GM12875 (cell line): ENCODE results near the gene MAPK10.

ENCODE experiments used
- H3K4me3 ChIP-seq: one replicate; pipeline ENCODE4 v1.5.1; 2011; ENCODE audit warnings: low read depth, low read length, control low read depth
- CTCF ChIP-seq: IDR thresholded peaks from 2 replicates; pipeline ENCODE4 v1.5.1; 2011; ENCODE audit warnings: low read depth, mild to moderate bottlenecking, control low read depth, inconsistent platforms, low read length, moderate library complexity, borderline replicate concordance; ENCODE audit not compliant: insufficient read depth

The MAPK10 gene

GRCh38 chr4:86283371-86283770 is 76.5 kb downstream of the MAPK10 start:
- no peak overlapping the region for H3K4me3 ChIP-seq
- no peak for TF ChIP-seq CTCF

- no peak overlapping the region for H3K4me3 ChIP-seq
- no peak for TF ChIP-seq CTCF
Measured at GRCh38 chr4:86280246-86280645, 79.6 kb downstream of the MAPK10 start.

- no peak overlapping the region for H3K4me3 ChIP-seq
- no peak for TF ChIP-seq CTCF
Measured at GRCh38 chr4:86279293-86279960, 80.4 kb downstream of the MAPK10 start.

- TF ChIP-seq CTCF = no peak
- H3K4me3 ChIP-seq = no peak overlapping the region
Measured at GRCh38 chr4:86278126-86278525, 81.7 kb downstream of the MAPK10 start.

GRCh38 chr4:86274642-86275041 is 85.2 kb downstream of the MAPK10 start:
- no peak for TF ChIP-seq CTCF
- H3K4me3 ChIP-seq = no peak overlapping the region

- TF ChIP-seq CTCF = no peak
Measured at GRCh38 chr4:86272669-86273068, 87.2 kb downstream of the MAPK10 start.

GRCh38 chr4:86271057-86271456 is 88.8 kb downstream of the MAPK10 start:
- no peak overlapping the region for H3K4me3 ChIP-seq
- TF ChIP-seq CTCF = no peak

More at GRCh38 chr4:86272669-86273068, 87.2 kb downstream of the MAPK10 start:
- H3K4me3 ChIP-seq = no peak overlapping the region
